GM18517 (cell line): ENCODE results near the gene SDHD.
"Not testable (repeated sequence)": the region's sequence is repeated elsewhere in the genome, so short reads cannot be mapped to it uniquely, and the experiment has no call there.

Source experiments
- ATAC-seq: cut with Tn5 transposase; IDR thresholded peaks from one replicate; pipeline ENCODE4 v1.9.1; 2021; ENCODE audit warnings: mild to moderate bottlenecking, moderate library complexity; ENCODE audit not compliant: unreplicated experiment

SDHD gene

DNA sequence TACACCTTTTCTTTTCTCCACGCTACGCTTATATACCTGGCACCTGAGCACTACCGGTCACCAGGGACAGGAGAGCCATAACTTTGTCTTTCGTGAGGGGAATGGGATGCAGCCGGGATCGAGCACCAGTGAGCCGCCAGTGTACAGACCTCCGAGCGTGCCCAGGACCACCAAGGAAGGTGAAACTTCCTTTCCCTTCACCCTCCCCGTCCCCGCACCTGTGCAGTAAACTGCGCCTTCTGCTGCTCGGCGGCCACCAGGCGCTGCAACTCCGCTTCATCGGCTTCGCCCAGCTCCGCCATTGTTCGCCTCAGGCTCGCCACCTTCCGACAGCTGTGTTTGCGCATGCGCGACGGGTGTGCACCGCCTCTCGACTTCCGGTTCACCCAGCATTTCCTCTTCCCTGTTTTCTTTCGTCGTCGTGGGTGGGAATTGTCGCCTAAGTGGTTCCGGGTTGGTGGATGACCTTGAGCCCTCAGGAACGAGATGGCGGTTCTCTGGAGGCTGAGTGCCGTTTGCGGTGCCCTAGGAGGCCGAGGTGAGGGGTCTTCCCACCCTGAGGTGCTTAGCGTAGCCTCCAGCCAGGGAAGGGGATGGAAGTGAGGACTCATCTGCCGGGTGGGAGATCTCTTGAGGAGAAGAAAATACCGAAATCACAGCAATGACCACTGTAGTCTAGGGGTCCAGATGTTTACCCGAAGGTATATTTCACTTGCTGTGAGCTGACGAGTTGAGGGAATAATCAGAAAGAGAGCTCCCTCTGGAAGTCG is at the start of gene SDHD, which contains the start of gene TIMM8B:
Gene SDHD (plus strand): TSS at position 452 of the 770 bp plus-strand sequence. CDS start 35 bp downstream, at position 487.
Gene TIMM8B (minus strand): TSS at position 335 of the 770 bp plus-strand sequence. CDS start 33 bp downstream, at position 302.
- ATAC-seq = peak; percentile 85

DNA sequence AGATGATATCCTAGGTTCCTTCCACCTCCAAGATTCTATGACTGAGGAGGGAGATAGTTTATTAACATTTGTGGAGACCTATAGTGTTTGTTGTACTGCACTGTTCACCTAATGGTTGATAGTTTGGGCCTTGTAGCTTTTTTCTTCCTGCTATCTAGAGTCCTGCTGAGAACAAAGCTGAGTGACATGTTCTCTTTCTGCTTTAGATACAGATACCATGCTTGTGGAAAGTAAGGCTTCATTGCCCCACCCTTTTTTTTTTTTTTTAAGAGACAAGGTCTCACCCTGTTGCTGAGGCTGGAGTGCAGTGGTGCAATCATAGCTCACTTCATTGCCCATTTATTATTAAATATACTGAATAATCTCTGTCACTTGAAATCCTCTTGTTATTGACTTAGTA is 49.1 kb upstream of the SDHD start:
- ATAC-seq = no peak

DNA sequence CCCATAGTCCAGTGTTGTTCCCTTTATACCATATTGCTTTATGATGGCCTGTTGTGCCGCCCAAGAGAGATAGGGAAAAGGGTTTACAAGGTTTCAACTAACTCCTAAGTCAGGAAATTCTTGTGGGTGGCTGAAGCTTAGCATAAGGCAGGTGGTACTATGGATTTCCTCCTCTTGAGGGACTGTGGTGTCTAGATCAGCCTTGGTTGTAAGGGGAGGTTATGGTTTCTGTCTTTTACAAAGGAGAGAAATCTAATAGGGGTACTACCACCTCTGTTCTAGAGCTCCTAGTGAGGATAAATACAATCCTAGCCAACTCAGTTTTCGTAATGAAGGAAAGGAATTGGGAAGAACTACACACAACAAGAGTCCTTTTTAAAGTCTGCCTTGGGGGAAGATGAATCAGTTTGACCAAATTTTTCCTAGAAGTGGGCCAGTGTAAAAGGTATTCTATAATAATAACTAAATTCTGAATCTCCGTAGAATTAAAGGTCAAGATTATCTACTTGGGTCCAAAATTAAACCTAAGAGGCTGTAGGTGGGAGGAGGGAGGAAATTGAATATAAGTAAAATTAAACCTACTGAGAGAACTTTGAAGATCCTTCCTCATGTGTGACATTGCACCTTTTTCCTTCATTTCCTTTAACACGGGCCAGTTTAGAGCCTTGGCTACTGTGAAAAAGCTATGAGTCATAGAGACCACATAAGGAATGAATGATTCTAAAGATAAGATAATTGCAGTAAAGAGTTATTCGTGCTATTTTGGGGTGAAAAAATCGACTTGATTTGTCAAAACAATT is 44.3 kb upstream of the SDHD start:
- ATAC-seq = no peak

DNA sequence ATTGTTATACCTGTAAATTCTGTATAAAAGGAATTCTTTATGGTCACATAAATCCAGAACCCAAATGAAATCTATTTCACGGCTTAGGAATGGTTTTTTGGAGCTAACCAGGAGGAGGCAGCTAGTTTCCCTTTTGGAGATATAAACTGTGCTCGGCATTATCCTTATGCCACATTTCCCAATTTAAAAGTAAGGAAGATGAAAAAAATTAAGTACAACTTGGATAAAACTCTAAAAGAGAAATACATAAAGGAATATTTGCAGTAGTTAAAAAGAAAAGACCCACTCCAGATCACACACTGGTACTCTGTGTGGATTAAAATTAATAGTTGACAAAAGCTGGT is 43.7 kb upstream of the SDHD start:
- no peak for ATAC-seq

DNA sequence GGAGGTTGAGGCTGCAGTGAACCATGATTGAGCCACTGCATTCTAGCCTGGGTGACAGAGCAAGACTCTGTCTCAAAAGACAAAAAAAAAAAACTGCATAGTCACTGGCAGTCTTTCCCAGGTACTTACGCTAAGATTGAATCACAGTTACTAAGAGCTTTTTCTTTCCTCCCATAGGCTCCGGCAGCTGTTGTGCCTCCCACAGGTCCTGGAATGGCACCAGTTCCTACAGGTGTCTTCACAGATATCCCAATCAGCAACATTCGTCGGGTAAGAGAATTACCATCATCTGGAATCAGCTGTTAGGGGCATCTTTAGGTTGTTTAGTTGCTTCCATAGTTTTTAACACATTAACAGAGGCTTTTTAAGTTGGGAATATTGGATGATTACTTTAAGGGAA is 41.7 kb upstream of the SDHD start:
- ATAC-seq = no peak

DNA sequence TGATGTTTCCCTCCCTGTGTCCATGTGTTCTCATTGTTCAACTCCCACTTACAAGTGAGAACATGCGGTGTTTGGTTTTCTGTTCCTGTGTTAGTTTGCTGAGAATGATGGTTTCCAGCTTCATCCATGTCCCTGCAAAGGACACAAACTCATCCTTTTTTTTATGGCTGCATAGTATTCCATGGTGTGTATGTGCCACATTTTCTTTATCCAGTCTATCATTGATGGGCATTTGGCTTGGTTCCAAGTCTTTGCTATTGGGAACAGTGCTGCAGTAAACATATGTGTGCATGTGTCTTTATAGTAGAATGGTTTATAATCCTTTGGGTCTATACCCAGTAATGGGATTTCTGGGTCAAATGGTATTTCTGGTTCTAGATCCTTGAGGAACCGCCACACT is 40.0 kb upstream of the SDHD start:
- not testable (repeated sequence) for ATAC-seq

DNA sequence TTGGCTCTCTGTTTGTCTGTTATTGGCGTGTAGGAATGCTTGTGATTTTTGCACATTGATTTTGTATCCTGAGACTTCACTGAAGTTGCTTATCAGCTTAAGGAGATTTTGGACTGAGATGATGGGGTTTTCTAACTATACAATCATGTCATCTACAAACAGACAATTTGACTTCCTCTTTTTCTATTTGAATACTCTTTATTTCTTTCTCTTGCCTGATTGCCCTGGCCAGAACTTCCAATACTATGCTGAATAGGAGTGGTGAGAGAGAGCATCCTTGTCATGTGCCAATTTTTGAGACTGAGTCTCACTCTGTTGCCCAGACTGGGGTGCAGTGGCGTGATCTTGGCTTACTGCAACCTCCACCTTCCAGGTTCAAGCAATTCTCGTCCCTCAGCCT is 38.4 kb upstream of the SDHD start:
- not testable (repeated sequence) for ATAC-seq

DNA sequence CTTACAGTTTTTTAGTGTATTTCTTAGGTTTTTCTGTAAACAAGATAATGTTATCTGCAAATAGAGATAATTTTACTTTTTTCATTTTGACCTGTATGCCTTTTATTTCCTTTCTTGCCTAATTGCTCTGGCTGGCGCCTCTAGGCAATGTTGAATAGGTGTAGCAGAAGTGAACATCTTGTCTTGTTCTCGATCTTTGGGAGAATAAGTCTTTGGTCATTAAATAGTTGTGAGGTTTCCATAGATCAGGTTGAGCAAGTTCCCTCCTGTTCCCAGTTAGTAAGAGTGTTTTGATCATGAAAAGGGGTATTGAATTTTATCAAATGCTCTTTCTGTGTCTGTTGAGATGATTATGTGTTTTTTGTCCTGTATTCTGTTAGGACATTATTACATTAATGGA is 36.9 kb upstream of the SDHD start:
- ATAC-seq = no peak

DNA sequence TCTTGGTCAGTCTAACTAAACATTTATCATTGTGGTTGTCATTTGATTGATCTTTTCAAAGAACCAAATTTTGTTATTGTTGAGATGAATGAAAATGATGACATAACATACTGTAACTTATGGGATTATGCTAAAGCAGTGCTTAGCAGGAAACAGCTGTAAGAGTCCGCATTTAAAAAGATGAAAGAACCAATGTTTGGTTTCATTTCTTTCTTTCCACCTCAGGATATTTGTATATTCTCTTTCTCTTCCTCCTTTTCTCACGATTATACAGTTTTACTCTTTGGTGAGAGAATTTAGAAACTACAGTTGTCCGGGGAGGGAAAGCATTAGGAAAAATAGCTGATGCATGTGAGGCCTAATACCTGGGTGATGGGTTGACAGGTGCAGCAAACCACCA is 36.0 kb upstream of the SDHD start:
- ATAC-seq = peak; percentile 81

DNA sequence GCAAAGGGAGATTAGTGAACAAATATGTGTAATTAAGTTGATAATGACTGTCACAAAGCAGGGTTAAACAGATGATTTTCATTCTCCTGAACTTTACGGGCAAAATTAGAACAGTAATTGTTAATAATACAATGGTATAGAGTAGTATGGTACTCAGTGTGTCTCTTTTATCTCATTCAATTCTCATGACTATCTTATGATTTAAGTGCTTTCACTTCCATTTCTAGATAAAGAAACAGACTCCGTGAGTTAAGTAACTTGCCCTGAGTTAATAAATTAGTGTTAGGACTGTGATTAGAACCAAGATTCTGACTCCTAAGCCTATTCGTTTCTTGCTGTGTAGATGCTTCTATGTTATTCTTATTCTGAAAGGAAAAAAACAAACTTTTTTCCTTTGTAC is 34.9 kb upstream of the SDHD start:
- ATAC-seq = no peak

DNA sequence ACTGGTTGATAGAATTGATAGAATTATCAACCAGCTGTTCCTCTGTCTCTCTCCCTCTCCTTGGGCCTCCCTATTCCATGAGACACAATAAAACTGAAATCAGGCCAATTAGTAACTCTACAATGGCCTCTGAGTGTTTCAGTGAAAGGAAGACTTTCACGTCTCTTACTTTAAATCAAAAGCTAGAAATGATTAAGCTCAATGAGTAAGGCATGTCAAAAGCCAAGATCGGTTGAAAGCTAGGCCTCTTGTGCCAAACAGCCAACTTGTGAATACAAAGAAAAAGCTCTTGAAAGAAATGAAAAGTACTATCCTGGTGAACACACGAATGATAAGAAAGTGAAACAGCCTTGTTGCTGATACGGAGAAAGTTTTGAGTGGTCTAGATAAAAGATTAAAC is 29.5 kb upstream of the SDHD start:
- ATAC-seq = no peak

DNA sequence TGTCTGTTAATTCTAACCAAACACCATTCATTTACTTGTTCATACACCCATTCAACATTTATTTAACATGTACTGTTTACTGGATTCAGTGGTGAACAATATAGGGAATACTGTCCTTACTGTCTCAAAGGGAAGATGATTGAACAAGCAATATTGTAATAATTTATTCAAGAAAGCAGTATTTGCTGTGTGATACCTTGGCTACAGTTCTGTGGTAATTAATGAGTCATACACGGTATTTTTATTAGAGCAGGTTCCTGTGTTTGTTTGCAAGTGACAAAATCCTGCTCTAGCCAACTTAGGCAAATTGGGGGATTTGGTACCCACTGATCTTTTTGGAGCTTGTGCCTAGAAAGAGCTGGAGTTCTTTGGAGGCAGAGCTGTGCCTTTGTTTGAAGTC is 28.6 kb upstream of the SDHD start:
- ATAC-seq = no peak

DNA sequence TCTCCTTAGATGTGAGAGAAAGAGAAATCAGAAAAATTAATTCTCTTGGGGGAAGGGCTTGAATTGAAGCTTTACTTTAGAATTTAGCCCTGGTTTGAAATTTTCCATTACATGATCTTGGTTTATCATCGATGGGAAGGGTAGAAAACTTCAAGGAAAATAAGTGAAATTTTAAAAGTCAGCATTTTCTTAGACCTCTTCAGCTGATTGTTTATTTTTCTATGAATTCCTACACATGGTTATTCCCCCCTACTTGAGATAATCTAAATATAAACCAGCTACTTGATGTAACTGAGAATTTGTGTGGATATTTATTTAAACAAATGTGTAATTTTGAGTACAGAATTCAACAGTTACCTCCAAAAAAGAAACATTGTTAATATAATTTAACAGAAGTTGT is 23.8 kb upstream of the SDHD start:
- ATAC-seq = no peak

DNA sequence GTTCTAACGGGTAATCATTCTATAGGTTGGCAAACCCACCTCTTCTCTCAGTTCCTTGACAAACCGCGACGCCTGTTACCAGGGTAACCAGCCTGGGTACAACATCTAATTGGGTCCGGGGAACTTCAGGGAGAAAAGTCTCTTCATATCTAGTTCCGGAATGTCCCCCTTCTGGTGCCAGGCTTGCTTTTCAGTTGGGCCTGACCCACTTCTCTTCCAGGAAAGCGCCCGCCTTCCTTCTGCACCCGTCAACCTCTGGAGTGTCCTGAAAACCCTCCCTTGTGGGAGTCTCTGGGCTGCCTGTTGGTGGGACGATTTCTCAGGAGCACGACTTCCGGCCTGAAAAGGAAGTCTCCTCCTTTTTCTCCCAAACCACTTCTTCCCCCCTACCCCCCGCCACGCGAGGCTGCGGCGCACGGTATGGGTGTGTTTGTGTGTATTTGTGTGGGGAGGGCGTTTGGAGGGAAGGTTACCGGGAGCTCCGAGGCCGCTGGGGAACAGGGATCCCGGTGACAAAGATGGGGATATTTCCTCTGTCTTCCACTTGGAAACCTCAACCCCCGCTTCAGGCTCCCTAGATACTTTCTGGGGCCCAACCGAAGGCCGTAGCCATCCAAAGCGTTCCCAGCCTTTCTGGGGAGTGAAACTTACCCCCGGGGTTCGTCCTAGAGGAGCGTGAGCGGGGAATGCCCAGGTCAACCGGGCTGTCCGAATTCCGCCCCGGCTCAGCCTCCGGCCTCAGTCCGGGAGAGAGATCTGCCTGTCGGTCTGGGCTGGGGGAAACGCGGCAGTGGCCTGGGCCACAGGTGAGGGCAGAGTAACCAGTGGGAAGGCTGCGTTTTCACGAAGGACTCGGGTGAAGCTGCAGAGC is 12.5 kb upstream of the SDHD start, which contains the start of the genes NKAPD1 and PIH1D2:
Gene NKAPD1 (plus strand): TSS at position 359 of the 871 bp plus-strand sequence. CDS start 1,276 bp downstream, outside the sequence.
Gene PIH1D2 (minus strand): TSS at position 77 of the 871 bp plus-strand sequence. CDS start 843 bp downstream, outside the sequence.
- ATAC-seq = peak; percentile 86

DNA sequence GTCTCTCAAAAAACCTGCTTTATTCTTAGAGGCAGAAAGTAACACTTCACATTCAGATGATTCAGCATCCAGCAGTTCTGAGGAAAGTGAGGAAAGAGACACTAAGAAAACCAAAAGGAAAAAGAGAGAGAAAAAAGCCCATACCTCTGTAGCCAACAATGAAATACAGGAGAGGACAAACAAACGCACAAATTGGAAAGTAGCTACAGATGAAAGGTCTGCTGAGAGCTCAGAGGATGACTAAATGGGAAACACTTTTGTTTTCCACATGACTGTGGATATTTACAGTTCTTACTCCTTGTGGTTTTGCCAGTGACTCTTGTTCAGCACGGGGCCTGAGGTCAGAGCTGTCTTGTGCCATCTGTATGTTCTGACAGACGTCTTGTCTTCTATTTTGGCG is 3.9 kb upstream of the SDHD start:
- no peak for ATAC-seq

DNA sequence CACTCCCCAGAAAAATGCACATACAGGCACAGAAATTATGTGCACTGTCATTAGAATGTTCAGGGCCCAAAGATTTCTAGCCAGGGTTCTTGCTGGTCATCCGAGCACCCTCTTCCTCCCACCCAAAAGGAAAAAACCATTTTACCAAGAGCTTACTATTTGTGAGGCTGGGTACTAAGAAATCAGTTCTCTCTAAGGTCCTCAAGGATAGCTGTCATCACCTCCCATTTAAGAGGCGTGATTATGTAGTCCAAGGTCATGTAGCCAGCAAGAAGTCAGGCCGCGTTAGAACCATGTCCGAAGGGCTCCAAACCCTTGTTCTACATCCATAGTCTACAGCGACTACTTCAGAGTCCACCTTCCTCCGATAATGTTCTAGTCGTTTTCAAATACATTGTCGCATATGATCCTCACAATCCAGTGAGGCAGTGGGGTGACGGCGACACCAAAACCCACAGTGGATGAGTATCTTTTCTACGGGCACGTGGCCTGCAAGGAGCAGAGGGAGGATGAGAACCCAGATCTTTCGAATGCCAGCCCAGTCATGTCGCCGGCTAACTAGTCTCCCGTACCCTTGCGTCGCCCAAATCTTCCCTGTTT is 751 bp upstream of the SDHD start:
- peak; percentile 29 for ATAC-seq

DNA sequence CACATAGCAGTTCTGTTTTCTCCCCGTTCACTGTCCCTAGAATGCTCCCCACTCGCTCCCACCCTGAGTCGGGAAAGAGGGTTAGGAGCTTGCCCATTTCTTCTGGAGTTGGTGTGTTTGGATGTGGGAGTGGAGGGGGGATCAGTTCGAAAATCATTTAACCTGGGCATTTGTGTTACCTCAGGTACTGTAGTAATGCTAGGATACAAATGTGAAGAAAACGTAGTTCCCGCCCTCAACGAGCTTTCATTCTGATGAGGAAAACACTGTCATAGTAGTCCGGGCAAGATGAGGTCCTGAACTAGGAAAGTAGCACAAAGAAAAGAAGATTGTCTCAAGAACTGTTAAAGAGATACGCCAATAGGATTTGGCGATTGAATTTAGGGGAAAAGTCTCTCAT is 539 bp downstream of the SDHD start:
- no peak for ATAC-seq

DNA sequence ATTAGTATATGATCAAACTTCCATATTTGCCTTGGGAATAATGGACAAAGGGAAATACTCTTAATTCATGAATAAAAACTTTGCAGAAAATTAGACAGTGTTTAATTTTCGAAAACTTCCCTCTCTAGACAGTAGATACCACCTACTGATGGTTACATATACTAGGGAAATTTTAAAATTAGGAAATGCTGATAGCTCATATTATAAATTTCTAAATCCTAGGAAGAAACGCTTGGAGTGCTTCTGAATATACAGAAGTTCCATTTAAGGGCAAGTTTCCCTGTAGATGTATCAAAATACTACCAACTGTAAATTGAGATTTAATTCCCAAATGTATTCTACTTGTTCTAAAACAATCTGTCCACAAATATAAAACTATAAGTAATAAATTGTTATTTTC is 8.6 kb downstream of the SDHD start:
- not testable (repeated sequence) for ATAC-seq

DNA sequence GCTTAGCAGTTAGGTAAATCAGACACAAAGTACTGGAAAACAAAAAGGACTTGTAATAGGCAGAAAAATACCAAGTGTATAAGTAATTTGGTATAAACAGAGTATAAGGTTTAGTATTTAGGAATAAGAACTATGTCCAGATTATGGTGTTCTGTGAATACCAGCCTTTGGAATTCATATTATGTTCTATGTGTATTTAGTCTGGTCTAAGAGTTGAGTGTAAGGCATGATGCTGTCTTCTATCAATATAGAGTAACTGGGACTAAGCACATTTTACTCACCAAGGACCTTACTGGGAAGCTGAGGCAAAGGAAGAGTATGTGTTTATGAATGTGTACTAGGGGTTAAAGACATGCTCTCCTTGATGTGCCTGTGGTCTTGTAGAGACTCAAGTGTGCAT is 9.5 kb downstream of the SDHD start:
- ATAC-seq = no peak

DNA sequence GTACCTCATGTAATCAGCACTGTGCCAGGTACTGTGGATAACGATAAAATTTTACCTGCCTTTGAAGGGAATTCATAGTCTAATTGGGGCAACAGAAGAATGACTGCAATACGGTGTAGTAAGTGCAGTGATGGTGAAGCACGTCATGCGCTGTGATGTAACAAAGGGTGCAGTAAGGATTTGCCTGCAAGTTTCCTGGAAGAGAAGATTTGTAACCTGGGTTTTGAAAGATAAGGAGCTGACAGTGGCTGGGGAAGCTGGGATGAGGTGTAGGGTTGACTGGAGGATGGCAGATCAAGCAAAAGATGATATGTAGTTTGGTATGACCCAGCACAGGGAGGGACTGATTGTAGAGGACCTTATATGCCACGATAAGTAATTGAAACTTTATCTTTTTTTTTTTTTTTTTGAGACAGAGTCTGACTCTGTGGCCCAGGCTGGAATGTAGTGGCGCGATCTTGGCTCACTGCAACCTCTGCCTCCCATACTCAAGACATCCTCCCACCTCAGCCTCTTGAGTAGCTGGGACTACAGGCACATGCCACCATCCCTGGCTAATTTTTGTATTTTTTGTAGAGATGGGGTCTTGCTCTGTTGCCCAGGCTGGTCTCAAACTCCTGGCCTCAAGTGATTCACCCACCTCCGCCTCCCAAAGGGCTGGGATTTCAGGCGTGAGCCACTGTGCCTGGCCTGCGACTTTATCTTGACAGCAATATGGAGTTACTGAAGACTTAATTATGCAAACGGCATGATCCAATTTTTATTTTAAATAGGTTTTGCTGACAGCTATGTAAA is 11.3 kb downstream of the SDHD start:
- ATAC-seq = no peak
